Mesendoderm (in vitro differentiated cells): Measurements from ENCODE around the gene NUDT3.
"Not testable (repeated sequence)": the region's sequence is repeated elsewhere in the genome, so short reads cannot be mapped to it uniquely, and the experiment has no call there.

Experiments
- DNase-seq: peaks from one replicate; pipeline ENCODE4 v3.0.0; 2013
- H2AK5ac ChIP-seq: 2 replicates; pipeline ENCODE4 v1.6.1; 2013; ENCODE audit warnings: low read length, inconsistent platforms
- H2BK120ac ChIP-seq: 2 replicates; pipeline ENCODE4 v1.6.1; 2013; ENCODE audit warnings: low read depth, mild to moderate bottlenecking, low read length, moderate library complexity, mixed read lengths
- H2BK15ac ChIP-seq: replicated peaks from 2 replicates; pipeline ENCODE4 v1.6.1; 2013; ENCODE audit warnings: low read depth, mild to moderate bottlenecking, moderate library complexity
- H2BK5ac ChIP-seq: 2 replicates; pipeline ENCODE4 v1.6.1; 2013; ENCODE audit warnings: low read length, inconsistent platforms
- H3K18ac ChIP-seq: 2 replicates; pipeline ENCODE4 v1.6.1; 2013; ENCODE audit warnings: mild to moderate bottlenecking, low read length, mixed read lengths
- H3K23ac ChIP-seq: one replicate; pipeline ENCODE4 v1.6.1; 2013; ENCODE audit warnings: low read length
- H3K27ac ChIP-seq: 2 replicates; pipeline ENCODE4 v1.5.1; 2013; ENCODE audit warnings: low read depth, mild to moderate bottlenecking, inconsistent platforms, low read length, moderate library complexity
- H3K27me3 ChIP-seq: 2 replicates; pipeline ENCODE4 v1.6.1; 2013; ENCODE audit warnings: low read length, control low read depth, mild to moderate bottlenecking, inconsistent platforms; ENCODE audit not compliant: insufficient read depth, poor library complexity
- H3K36me3 ChIP-seq: 2 replicates; pipeline ENCODE4 v1.6.1; 2013; ENCODE audit warnings: low read length, inconsistent platforms; ENCODE audit not compliant: control insufficient read depth, insufficient read depth
- H3K4ac ChIP-seq: one replicate; pipeline ENCODE4 v1.6.1; 2013; ENCODE audit warnings: low read depth, mild to moderate bottlenecking, low read length, moderate library complexity
- H3K4me1 ChIP-seq: 2 replicates; pipeline ENCODE4 v1.6.1; 2013; ENCODE audit warnings: low read depth, low read length, inconsistent platforms; ENCODE audit not compliant: control insufficient read depth
- H3K4me2 ChIP-seq: 2 replicates; pipeline ENCODE4 v1.6.1; 2013; ENCODE audit warnings: low read length
- H3K4me3 ChIP-seq: 2 replicates; pipeline ENCODE4 v1.5.1; 2013; ENCODE audit warnings: mild to moderate bottlenecking, low read length
- H3K56ac ChIP-seq: one replicate; pipeline ENCODE4 v1.6.1; 2013; ENCODE audit warnings: low read length
- H3K79me1 ChIP-seq: 2 replicates; pipeline ENCODE4 v1.6.1; 2013; ENCODE audit warnings: low read length, inconsistent platforms
- H3K79me2 ChIP-seq: 2 replicates; pipeline ENCODE4 v1.6.1; 2013; ENCODE audit warnings: mild to moderate bottlenecking, low read length; ENCODE audit not compliant: control insufficient read depth, insufficient read depth
- H3K9ac ChIP-seq: 2 replicates; pipeline ENCODE4 v1.6.1; 2013; ENCODE audit warnings: low read length, inconsistent platforms
- H4K5ac ChIP-seq: one replicate; pipeline ENCODE4 v1.6.1; 2013; ENCODE audit warnings: low read length
- H4K8ac ChIP-seq: one replicate; pipeline ENCODE4 v1.6.1; 2013; ENCODE audit warnings: low read depth, mild to moderate bottlenecking, control low read depth, low read length, moderate library complexity
- WGBS: extraction: QIAGEN DNeasy Blood & Tissue Kit; methylation state at CpG from one replicate; pipeline ENCODE4 v1.1.7; 2013; ENCODE audit warnings: low lambda C conversion rate, missing lambda C conversion rate; ENCODE audit not compliant: insufficient coverage; ENCODE audit errors: extremely low coverage; 5-methylcytosine and 5-hydroxymethylcytosine counted together

The NUDT3 gene

DNA sequence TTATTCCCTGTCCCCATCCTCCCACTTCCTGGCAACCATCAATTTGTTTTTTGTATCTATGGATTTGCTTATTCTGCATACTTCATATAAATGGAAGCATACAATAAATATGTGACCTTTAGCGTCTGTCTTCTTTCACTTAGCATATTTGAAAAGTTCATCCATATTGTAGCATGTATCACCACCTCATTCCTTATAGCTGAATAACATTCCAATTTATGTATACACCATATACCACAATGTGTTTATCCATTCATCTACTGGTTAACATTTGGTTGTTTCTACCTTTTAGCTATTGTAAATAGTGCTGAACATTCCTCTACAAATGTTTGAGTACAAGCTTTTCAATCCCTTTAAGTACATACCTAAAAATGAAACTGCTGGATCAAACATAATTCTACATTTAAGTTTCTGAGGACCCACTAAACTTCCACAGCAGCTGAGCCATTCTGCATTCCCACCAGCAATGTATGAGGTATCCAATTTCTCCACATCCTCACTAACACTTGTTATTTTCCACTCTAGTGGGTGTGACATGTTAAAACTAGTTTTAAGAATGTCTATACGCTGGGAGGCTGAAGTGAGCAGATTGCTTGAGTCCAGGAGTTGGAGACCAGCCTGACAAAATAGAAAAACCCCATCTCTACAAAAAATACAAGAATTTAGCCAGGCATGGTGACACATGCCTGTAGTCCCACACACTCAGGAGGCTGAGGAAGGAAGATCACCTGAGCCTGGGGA, 32.9 kb downstream of the NUDT3 start:
- Histone ChIP-seq H3K27ac (no peak overlapping the region), H3K4me3 (no peak overlapping the region)
- no peak for DNase-seq

DNA sequence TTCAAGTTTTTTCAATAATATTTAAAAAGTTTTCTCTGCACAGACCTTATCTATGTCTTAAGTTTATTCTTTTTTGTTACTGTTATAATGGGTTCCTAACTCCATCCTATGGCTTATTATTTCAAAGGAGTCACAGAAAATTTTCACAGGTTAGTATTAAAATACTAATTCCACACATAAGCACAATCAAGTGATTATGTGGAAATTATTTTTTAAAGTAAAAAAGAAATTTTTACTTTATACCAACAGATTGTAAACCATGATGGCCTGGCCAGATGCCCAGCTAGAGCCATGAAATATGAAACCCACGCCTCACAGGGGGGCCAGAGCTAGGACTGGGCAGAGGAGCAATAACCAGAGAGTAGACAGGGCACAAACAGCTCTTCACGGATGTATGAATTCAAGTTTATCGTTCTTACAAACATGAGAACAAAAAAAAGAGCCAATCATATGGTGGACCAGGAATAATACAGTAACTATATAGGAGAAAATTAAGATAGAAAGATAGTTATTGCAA, 34.0 kb downstream of the NUDT3 start:
- Histone ChIP-seq H3K36me3 (no peaks in the 10 kb centered on the region), H3K56ac (no peak overlapping the region), H3K27ac (no peak overlapping the region), H2BK120ac (no peak overlapping the region), H3K9ac (no peak overlapping the region), H3K27me3 (no peaks in the 10 kb centered on the region), H2BK15ac (no peak overlapping the region), H3K4me1 (peaks cover 5% of the 10 kb centered on the region), H3K4me2 (no peak overlapping the region), H3K4ac (no peak overlapping the region), H2AK5ac (no peak overlapping the region), H4K8ac (no peak overlapping the region), H4K5ac (no peak overlapping the region), H2BK5ac (no peak overlapping the region), H3K4me3 (no peak overlapping the region), H3K79me1 (peaks cover 6% of the 10 kb centered on the region), H3K23ac (no peak overlapping the region), H3K79me2 (peaks cover 26% of the 10 kb centered on the region), H3K18ac (no peak overlapping the region)
- no peak for DNase-seq
- WGBS: no CpG with 5 or more reads among the region's 3 CpGs

More for the DNA sequence above, 32.9 kb downstream of the NUDT3 start:
- Histone ChIP-seq H3K4ac (no peak overlapping the region), H3K79me2 (peaks cover 29% of the 10 kb centered on the region), H4K8ac (no peak overlapping the region), H3K56ac (no peak overlapping the region), H2AK5ac (no peak overlapping the region), H2BK120ac (no peak overlapping the region), H2BK15ac (no peak overlapping the region), H3K27me3 (no peaks in the 10 kb centered on the region), H2BK5ac (no peak overlapping the region), H4K5ac (no peak overlapping the region), H3K36me3 (no peaks in the 10 kb centered on the region), H3K4me1 (peaks cover 5% of the 10 kb centered on the region), H3K9ac (no peak overlapping the region), H3K18ac (no peak overlapping the region), H3K79me1 (peaks cover 9% of the 10 kb centered on the region), H3K23ac (no peak overlapping the region), H3K4me2 (no peak overlapping the region)
- WGBS: no CpG with 5 or more reads among the region's 2 CpGs

DNA sequence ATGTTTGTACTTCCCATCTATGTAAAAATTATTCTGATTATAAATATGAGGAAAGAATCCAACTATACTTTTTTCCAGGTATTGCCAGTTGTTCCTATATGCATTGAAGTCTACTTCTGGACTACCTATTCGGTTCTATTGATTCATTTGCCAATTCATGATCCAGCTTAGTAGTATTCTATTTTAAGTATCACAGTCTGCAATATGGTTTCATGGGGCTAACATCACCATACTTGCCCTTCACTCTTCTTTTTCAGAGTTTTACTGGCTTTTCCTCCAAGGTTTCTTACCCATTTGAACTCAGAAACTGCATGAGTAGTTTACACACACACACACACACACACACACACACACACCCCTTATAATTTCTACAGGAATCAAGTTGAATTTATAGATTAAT, 34.5 kb downstream of the NUDT3 start:
- Histone ChIP-seq H3K56ac (no peak overlapping the region), H3K23ac (no peak overlapping the region), H2BK120ac (no peak overlapping the region), H3K36me3 (no peaks in the 10 kb centered on the region), H3K18ac (no peak overlapping the region), H3K27ac (no peak overlapping the region), H3K4me3 (no peak overlapping the region), H3K9ac (no peak overlapping the region), H2BK5ac (no peak overlapping the region), H3K27me3 (no peaks in the 10 kb centered on the region), H3K4ac (no peak overlapping the region), H3K4me1 (no peaks in the 10 kb centered on the region), H2BK15ac (no peak overlapping the region), H4K8ac (no peak overlapping the region), H3K79me1 (peaks cover 1% of the 10 kb centered on the region), H2AK5ac (no peak overlapping the region), H4K5ac (no peak overlapping the region), H3K79me2 (peaks cover 21% of the 10 kb centered on the region), H3K4me2 (no peak overlapping the region)
- WGBS: no CpG with 5 or more reads among the region's 1 CpG
- DNase-seq: no peak

DNA sequence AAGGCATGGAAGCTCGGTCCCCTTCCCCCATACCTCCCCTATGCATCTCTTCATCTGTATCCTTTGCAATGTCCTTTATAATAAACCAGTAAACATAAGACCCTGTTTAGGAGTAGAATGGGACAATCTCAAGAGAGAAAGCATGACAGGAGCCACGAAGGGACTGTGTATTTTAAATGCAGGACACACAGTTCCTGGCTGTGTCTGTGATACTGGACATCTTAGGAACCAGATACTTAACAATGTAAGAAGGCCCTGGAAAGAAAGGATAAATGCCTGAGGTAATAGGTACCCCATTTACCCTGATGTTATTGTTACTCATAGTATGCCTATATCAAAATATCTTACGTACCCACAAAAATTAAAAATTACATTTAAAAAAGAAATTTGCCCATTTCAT, 36.6 kb downstream of the NUDT3 start:
- peaks cover 10% of the 10 kb centered on the region for H3K79me2 ChIP-seq
- WGBS: no CpG with 5 or more reads among the region's 3 CpGs
- no peaks in the 10 kb centered on the region for H3K27me3 ChIP-seq
- DNase-seq: no peak
- no peak overlapping the region for H3K56ac ChIP-seq
- no peak overlapping the region for H2BK120ac ChIP-seq
- no peak overlapping the region for H3K27ac ChIP-seq
- H3K4me3 ChIP-seq: no peak overlapping the region
- H3K4me1 ChIP-seq: no peaks in the 10 kb centered on the region
- H4K5ac ChIP-seq: no peak overlapping the region
- no peak overlapping the region for H2AK5ac ChIP-seq
- H3K4ac ChIP-seq: no peak overlapping the region
- H3K4me2 ChIP-seq: no peak overlapping the region
- H2BK5ac ChIP-seq: no peak overlapping the region
- H3K36me3 ChIP-seq: no peaks in the 10 kb centered on the region
- H3K23ac ChIP-seq: no peak overlapping the region
- H3K18ac ChIP-seq: no peak overlapping the region
- H4K8ac ChIP-seq: no peak overlapping the region
- H3K79me1 ChIP-seq: peaks cover 5% of the 10 kb centered on the region
- H2BK15ac ChIP-seq: no peak overlapping the region
- H3K9ac ChIP-seq: no peak overlapping the region

DNA sequence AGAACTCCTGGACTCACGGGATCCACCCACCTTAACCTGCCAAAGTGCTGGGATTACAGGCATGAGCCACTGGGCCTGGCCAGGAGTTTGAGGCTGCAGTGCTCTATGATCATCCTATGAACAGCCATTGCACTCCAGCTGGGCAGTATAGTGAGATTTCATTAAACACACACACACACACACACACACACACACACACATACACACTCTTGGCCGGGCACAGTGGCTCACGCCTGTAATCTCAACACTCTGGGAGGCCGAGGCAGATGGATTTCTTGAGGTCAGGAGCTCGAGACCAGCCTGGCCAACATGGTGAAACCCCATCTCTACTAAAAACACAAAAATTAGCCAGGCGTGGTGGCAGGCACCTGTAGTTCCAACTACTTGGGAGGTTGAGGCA, 38.2 kb downstream of the NUDT3 start:
- H2BK5ac ChIP-seq, H3K56ac ChIP-seq: not testable (repeated sequence)

DNA sequence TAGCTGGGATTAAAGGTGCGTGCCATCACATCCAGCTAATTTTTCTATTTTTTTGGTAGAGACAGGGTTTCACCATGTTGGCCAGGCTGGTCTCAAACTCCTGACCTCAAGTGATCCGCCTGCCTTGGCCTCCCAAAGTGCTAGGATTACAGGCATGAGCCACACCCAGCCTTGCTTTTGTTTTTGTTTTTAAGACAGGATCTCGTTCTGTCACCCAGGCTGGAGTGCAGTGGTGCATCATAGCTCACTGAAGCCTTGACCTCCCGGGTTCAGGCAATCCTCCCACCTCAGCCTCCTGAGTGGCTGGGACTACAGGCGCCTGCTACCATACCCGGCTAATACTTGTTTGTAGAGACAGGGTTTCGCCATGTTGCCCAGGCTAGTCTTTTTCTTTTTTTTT, 38.9 kb downstream of the NUDT3 start:
- H3K18ac ChIP-seq: not testable (repeated sequence)

More for the DNA sequence above, 38.2 kb downstream of the NUDT3 start:
- not testable (repeated sequence) for H3K9ac ChIP-seq, H4K5ac ChIP-seq, H3K79me1 ChIP-seq, H3K4me1 ChIP-seq, H3K4me3 ChIP-seq, H3K18ac ChIP-seq, H3K27me3 ChIP-seq, H3K36me3 ChIP-seq, H2BK15ac ChIP-seq, H3K23ac ChIP-seq, H2BK120ac ChIP-seq, H3K4ac ChIP-seq, H3K4me2 ChIP-seq, DNase-seq, H3K79me2 ChIP-seq, H2AK5ac ChIP-seq, H4K8ac ChIP-seq, H3K27ac ChIP-seq
- no CpG with 5 or more reads among the region's 6 CpGs for WGBS

More for the DNA sequence above, 38.9 kb downstream of the NUDT3 start:
- H3K9ac ChIP-seq, H2BK5ac ChIP-seq, H2BK15ac ChIP-seq, H3K56ac ChIP-seq, H2BK120ac ChIP-seq, H3K27me3 ChIP-seq, H4K5ac ChIP-seq, H3K23ac ChIP-seq, H3K36me3 ChIP-seq, H3K4ac ChIP-seq, H3K4me1 ChIP-seq, H4K8ac ChIP-seq, H3K4me3 ChIP-seq, H3K4me2 ChIP-seq, H3K27ac ChIP-seq, H2AK5ac ChIP-seq, DNase-seq: not testable (repeated sequence)
- WGBS: no CpG with 5 or more reads among the region's 7 CpGs
- Histone ChIP-seq H3K79me1 (peaks cover 11% of the 10 kb centered on the region), H3K79me2 (peaks cover 11% of the 10 kb centered on the region)
